HG03159 (cell line): Measurements from ENCODE around the gene POU5F1.

ENCODE experiments used
- ATAC-seq: cut with Tn5 transposase; IDR thresholded peaks from one replicate; pipeline ENCODE4 v1.9.1; 2021; ENCODE audit warnings: mild to moderate bottlenecking, moderate library complexity; ENCODE audit not compliant: unreplicated experiment

POU5F1 gene

GRCh38 chr6:31144296-31144969 is 26.0 kb downstream of the POU5F1 start:
- ATAC-seq: no peak

GRCh38 chr6:31143148-31143547 is 27.3 kb downstream of the POU5F1 start:
- ATAC-seq: no peak

DNA sequence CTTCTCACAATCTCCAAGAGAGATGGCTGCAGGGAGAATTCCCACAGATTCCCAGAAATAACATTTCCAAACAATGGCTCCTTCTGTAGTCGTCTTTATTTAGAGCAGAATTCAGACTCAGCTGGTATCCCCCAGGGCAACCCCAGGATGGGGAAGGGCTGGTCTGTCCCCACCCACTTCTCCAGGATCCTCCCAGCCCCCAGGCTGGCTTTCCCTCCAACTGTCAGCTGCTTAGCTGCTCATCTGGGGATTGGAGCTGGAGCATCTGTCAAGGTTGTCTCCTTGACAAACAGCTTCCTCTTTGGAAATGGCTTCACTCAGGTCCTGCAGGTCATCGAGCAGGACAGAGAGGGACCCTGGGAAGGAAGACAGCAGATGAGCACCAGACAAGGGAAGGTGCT is 28.1 kb downstream of the POU5F1 start:
- ATAC-seq: no peak

- no peak for ATAC-seq
Measured at GRCh38 chr6:31140643-31141042, 29.8 kb downstream of the POU5F1 start.

- ATAC-seq: no peak
Measured at GRCh38 chr6:31139599-31139998, 30.9 kb downstream of the POU5F1 start.

DNA sequence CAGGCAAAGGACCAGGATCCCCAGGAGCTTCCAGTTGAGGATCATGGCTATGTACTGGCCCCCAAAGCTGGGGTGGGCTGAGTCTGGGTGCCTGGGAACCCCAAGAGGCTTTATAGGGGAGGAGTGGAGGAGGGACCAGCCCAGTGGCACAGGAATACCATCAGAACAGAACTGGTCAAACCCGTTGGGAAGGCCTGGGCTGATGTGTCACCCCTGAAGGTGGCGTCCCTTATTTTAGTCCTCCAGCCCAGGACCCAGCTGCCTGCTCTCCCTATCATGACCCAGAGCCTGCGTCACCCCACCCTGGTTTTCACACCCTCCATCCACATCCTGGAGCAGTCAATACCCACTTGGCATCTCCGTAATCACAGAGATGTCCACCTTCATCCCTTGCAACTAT is 31.5 kb downstream of the POU5F1 start, which contains the start of gene PSORS1C2:
Gene PSORS1C2, minus strand, starts transcription at position 85 of the 400 bp plus-strand sequence. Its CDS starts 40 bp downstream, at position 45.
- ATAC-seq: no peak

- ATAC-seq: no peak
Measured at GRCh38 chr6:31135710-31136109, 34.8 kb downstream of the POU5F1 start.

DNA sequence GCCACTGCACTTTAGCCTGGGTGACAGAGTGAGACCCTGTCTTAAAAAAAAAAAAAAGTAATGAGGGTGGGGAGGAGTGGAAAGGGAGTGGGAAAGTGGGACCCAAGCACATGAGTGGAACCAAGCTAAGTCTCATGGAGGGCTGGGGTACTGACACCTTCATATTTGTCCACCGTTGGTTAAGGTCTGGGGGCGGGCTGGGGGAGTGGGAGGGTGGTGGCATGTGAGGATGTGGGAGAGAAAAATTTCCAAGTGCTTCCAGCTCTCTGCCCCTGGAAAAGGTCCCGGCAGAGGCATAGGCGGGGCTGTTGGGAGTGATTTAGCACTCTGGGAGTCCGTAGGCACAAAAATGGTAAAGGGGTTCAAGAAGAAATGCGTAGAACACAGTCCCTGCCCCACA is 37.7 kb downstream of the POU5F1 start:
- ATAC-seq: no peak

GRCh38 chr6:31131595-31131994 is 38.9 kb downstream of the POU5F1 start:
- no peak for ATAC-seq

GRCh38 chr6:31130751-31131150 is 39.7 kb downstream of the POU5F1 start:
- no peak for ATAC-seq

GRCh38 chr6:31129130-31129529 is 41.4 kb downstream of the POU5F1 start:
- no peak for ATAC-seq

GRCh38 chr6:31128093-31128676 is 42.3 kb downstream of the POU5F1 start:
- no peak for ATAC-seq

GRCh38 chr6:31126396-31127175 is 43.9 kb downstream of the POU5F1 start:
- no peak for ATAC-seq

DNA sequence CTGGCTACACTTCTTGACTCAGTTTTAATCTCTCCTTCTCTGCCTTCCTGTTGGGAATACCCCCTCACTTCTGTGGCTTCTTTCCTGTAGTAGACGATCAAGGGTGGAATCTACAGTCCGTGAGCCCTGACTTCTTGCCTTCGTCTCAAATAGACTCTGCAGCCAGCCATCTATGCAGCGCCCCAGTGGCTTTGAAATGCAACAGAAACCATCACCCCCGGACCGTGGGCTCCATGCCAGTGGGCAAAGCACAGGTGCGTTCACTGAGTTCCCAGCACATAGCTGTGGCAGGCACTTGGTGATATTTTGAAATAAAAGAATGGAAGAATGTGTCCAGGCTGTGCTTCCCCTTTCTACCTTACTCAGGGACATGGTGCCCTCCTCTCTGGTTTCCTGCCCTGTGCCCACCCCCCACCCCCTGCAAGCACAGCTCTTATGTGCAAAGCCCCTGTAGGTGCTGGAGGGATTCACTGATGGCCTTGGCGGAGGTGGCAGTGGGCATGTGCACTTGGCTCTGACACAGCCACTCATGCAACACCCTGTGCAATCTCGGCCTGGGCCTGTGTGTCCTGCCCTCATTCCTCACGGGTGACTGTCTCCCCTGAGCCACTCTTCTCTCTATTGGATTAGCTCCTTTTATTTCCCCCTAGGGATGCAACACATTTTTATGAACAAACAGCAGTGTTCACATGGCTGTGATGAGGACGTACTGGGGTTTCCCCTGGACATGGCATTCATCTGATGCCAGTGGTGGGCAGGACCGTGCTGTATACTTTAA is 44.7 kb downstream of the POU5F1 start:
- no peak for ATAC-seq

GRCh38 chr6:31125162-31125561 is 45.3 kb downstream of the POU5F1 start:
- ATAC-seq: no peak

GRCh38 chr6:31122791-31123706 is 47.4 kb downstream of the POU5F1 start:
- ATAC-seq: no peak

DNA sequence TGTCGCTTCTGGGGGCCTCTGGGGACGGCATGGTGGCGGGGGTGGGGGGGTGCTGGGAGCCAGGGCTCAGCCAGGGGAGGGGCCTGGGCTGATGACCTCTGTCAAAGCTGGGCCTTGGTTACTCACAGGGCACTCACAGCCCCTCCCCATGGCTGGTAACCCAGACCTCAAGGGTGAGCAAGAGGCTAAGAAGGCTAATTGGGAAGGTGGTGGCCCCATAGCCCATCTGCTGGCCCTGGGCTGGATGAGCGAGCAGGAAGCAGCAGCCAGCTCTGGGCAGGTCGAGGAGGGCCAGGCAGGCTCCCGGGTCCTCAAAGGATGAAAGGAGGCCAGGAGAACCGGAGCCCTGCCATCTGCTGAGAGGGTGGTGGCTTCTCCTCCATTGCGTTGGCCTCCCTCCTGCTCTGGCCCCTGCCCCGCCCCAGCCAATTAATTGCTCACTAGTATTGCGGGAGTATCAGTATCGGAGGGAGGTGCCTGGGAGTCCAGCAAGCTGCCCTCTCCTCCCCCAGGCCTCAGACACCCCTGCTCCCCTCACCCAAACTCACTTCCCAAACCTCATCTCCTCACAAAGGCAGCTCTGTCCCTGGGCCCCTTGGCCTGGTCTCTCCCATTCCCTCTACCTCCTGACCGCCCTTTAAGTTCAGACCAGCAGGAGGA is 49.2 kb downstream of the POU5F1 start:
- no peak for ATAC-seq

GRCh38 chr6:31120151-31120915 is 50.1 kb downstream of the POU5F1 start, which contains the start of gene CDSN:
CDSN (minus strand) TSS chr6:31120446; CDS start chr6:31120419, 27 bp downstream.
- no peak for ATAC-seq

- ATAC-seq: no peak
Measured at GRCh38 chr6:31118178-31118577, 52.3 kb downstream of the POU5F1 start.
